Liver (tissue), 9 donors: Measurements from ENCODE around the gene RND3. TPM values are rescaled to one million over a fixed set of nuclear protein-coding genes. Genes with fewer than 3 reads are reported as not detected.

Experiments used
- DNase-seq: peaks from one replicate; pipeline ENCODE4 v3.0.0-alpha.2; 2017; ENCODE audit warnings: low spot score
- H3K27ac ChIP-seq, 2 donors: one replicate each; pipeline ENCODE4 v1.7.0; 2013; ENCODE audit warnings: inconsistent platforms in 2 of 2, low read length in 2 of 2, control low read depth in 1 of 2, low read depth in 1 of 2, mild to moderate bottlenecking in 1 of 2
- H3K27me3 ChIP-seq, 4 donors: one replicate each; pipeline versions ENCODE4 v1.6.1 to v1.7.0; 2013; ENCODE audit warnings: low read length in 3 of 4, inconsistent platforms in 1 of 4, mild to moderate bottlenecking in 1 of 4, moderate library complexity in 1 of 4; ENCODE audit not compliant: control insufficient read depth in 4 of 4, insufficient read depth in 4 of 4
- H3K36me3 ChIP-seq, 4 donors: one replicate each; pipeline versions ENCODE4 v1.6.1 to v1.7.0; 2013; ENCODE audit warnings: low read length in 3 of 4, mild to moderate bottlenecking in 3 of 4, low read depth in 1 of 4, moderate library complexity in 1 of 4; ENCODE audit not compliant: control insufficient read depth in 4 of 4, insufficient read depth in 3 of 4
- H3K4me1 ChIP-seq, 4 donors: one replicate each; pipeline versions ENCODE4 v1.6.1 to v1.7.0; 2013; ENCODE audit warnings: low read length in 3 of 4, mild to moderate bottlenecking in 3 of 4, moderate library complexity in 1 of 4; ENCODE audit not compliant: control insufficient read depth in 4 of 4, insufficient read depth in 4 of 4
- H3K4me3 ChIP-seq, 3 donors: one replicate each; pipeline versions ENCODE4 v1.6.1 to v1.7.0; 2013; ENCODE audit warnings: low read length in 3 of 3, control low read depth in 1 of 3, low read depth in 1 of 3, mild to moderate bottlenecking in 1 of 3
- H3K9ac ChIP-seq, 2 donors: one replicate each; pipeline ENCODE4 v1.7.0; 2013; ENCODE audit warnings: low read length in 2 of 2, mild to moderate bottlenecking in 2 of 2, moderate library complexity in 2 of 2, control low read depth in 1 of 2, low read depth in 1 of 2
- H3K9me3 ChIP-seq, 4 donors: one replicate each; pipeline versions ENCODE4 v1.6.1 to v1.7.0; 2013; ENCODE audit warnings: low read length in 3 of 4; ENCODE audit not compliant: control insufficient read depth in 4 of 4
- EGR1 ChIP-seq, 2 donors: IDR thresholded peaks; 2 replicates each; pipeline ENCODE4 v1.6.1; 2016 to 2018; ENCODE audit warnings: antibody characterized with exemption in 2 of 2, low read depth in 2 of 2
- FOXA1 ChIP-seq: IDR thresholded peaks from 2 replicates; pipeline ENCODE4 v1.6.1; 2016; ENCODE audit warnings: antibody characterized with exemption
- FOXA2 ChIP-seq: IDR thresholded peaks from 2 replicates; pipeline ENCODE4 v1.6.1; 2016; ENCODE audit warnings: antibody characterized with exemption
- GABPA ChIP-seq, 2 donors: IDR thresholded peaks in 1 of 2; conservative IDR thresholded peaks in 1 of 2; 2 replicates each; pipeline ENCODE4 v1.6.1; 2016; ENCODE audit warnings: antibody characterized with exemption in 2 of 2, mild to moderate bottlenecking in 1 of 2, moderate library complexity in 1 of 2
- HNF4A ChIP-seq, 2 donors: conservative IDR thresholded peaks; 2 replicates each; pipeline ENCODE4 v1.6.1; 2016; ENCODE audit warnings: antibody characterized with exemption in 2 of 2, mild to moderate bottlenecking in 2 of 2
- HNF4G ChIP-seq: IDR thresholded peaks from 2 replicates; pipeline ENCODE4 v1.6.1; 2016; ENCODE audit warnings: antibody characterized with exemption
- JUND ChIP-seq, 2 donors: IDR thresholded peaks; 2 replicates each; pipeline ENCODE4 v1.6.1; 2016; ENCODE audit warnings: antibody characterized with exemption in 2 of 2
- NR2F2 ChIP-seq: IDR thresholded peaks from 2 replicates; pipeline ENCODE4 v1.6.1; 2016; ENCODE audit warnings: antibody characterized with exemption
- RAD21 ChIP-seq, 2 donors: IDR thresholded peaks; 2 replicates each; pipeline ENCODE4 v1.6.1; 2016; ENCODE audit warnings: antibody characterized with exemption in 2 of 2, mild to moderate bottlenecking in 2 of 2
- RXRA ChIP-seq, 2 donors: IDR thresholded peaks; 2 replicates each; pipeline ENCODE4 v1.6.1; 2017 to 2018; ENCODE audit warnings: antibody characterized with exemption in 2 of 2, mild to moderate bottlenecking in 1 of 2
- SP1 ChIP-seq: IDR thresholded peaks from 2 replicates; pipeline ENCODE4 v1.6.1; 2018; ENCODE audit warnings: antibody characterized with exemption, mild to moderate bottlenecking
- TAF1 ChIP-seq: conservative IDR thresholded peaks from 2 replicates; pipeline ENCODE4 v1.6.1; 2016; ENCODE audit warnings: antibody characterized with exemption, mild to moderate bottlenecking
- YY1 ChIP-seq: IDR thresholded peaks from 2 replicates; pipeline ENCODE4 v1.6.1; 2016; ENCODE audit warnings: antibody characterized with exemption, mild to moderate bottlenecking
- WGBS: extraction: QIAGEN DNeasy Blood & Tissue Kit; methylation state at CpG from one replicate; pipeline ENCODE4 v1.1.7; 2013; 5-methylcytosine and 5-hydroxymethylcytosine counted together
- polyA plus RNA-seq, 2 donors: library from polyadenylated mRNA; stranded (reverse) in 1 of 2; unstranded in 1 of 2; fragments of 200-250 nt in 1 of 2; fragments of >200 nt in 1 of 2; fragmentation: Nextera tagmentation in 1 of 2; extraction: Ambion mirVana in 1 of 2; gene quantifications; one replicate each; pipeline versions ENCODE4 v1.2.1 to v1.2.3, GENCODE V29; 2013 to 2015
- total RNA-seq, 2 donors: library from RNA; depleted of rRNA; stranded (reverse); fragments of >200 nt; gene quantifications; one replicate each; pipeline ENCODE4 v1.2.3, GENCODE V29; 2014
- TF ChIP-seq, protein P1 (sequence below): IDR thresholded peaks from 2 replicates; pipeline ENCODE4 v1.6.1; 2016; ENCODE audit warnings: antibody characterized with exemption, mild to moderate bottlenecking
- TF ChIP-seq, protein P2 (sequence below): IDR thresholded peaks from 2 replicates; pipeline ENCODE4 v1.6.1; 2016; ENCODE audit warnings: antibody characterized with exemption
- TF ChIP-seq, protein P3 (sequence below): IDR thresholded peaks from 2 replicates; pipeline ENCODE4 v1.6.1; 2016; ENCODE audit warnings: antibody characterized with exemption
- TF ChIP-seq, protein P4 (sequence below): IDR thresholded peaks from 2 replicates; pipeline ENCODE4 v1.6.1; 2016; ENCODE audit warnings: antibody characterized with exemption
- TF ChIP-seq, protein P5 (sequence below): fragments of 150-350 bp; IDR thresholded peaks from 2 replicates; pipeline ENCODE4 v1.5.1; 2017; ENCODE audit warnings: improper control_type of control experiment, low read depth, low read length; ENCODE audit not compliant: missing input control
- donor health status: healthy.
- donor health status: healthy.
- donor health status: healthy.
- donor health status: healthy.
- donor health status: healthy.

RND3 gene
- total and polyA plus RNA-seq, 4 donors = 14.8 to 30.0 (median 21.6) TPM

DNA sequence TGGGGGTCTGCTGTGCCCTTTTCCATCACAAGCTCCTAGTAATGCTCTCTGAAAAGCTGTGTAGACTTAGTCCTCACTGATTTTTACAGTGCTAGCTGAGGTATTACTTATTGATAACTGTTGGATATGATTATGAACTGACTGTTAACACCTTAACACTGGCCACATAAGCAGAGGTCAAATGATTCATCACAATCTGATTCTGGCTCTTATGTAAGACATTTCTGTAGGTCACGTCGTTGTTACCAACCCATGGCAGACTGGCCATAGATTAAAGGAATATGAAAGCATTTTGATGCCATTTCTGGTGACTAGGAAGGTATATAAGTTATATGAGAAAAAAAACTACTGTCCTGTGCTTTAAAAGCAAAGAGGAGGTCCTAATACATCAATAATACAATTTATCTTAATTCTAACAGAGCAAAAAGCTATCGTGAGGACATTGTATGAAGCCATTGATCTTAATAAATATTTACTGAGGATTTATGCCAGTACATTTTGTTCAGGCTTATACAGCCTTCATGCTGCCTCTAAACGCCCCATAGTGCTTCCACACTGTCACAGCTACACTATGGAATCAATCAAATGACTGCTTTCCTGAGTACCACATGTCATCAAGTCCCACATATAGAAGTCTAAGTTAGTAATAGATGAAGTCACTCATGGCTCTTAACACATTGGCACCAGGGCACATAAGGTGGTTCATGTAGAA lies 6.9 kb upstream of the RND3 start (continued):
- TF ChIP-seq, protein P1, sequence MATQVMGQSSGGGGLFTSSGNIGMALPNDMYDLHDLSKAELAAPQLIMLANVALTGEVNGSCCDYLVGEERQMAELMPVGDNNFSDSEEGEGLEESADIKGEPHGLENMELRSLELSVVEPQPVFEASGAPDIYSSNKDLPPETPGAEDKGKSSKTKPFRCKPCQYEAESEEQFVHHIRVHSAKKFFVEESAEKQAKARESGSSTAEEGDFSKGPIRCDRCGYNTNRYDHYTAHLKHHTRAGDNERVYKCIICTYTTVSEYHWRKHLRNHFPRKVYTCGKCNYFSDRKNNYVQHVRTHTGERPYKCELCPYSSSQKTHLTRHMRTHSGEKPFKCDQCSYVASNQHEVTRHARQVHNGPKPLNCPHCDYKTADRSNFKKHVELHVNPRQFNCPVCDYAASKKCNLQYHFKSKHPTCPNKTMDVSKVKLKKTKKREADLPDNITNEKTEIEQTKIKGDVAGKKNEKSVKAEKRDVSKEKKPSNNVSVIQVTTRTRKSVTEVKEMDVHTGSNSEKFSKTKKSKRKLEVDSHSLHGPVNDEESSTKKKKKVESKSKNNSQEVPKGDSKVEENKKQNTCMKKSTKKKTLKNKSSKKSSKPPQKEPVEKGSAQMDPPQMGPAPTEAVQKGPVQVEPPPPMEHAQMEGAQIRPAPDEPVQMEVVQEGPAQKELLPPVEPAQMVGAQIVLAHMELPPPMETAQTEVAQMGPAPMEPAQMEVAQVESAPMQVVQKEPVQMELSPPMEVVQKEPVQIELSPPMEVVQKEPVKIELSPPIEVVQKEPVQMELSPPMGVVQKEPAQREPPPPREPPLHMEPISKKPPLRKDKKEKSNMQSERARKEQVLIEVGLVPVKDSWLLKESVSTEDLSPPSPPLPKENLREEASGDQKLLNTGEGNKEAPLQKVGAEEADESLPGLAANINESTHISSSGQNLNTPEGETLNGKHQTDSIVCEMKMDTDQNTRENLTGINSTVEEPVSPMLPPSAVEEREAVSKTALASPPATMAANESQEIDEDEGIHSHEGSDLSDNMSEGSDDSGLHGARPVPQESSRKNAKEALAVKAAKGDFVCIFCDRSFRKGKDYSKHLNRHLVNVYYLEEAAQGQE = no peak
- no peak for TF ChIP-seq EGR1 (IDR thresholded peaks at IDR 0.05; ENCODE audit: low read depth in 2 of 2)
- peak; percentile 31 to 54 for TF ChIP-seq HNF4A (conservative IDR thresholded peaks at IDR 0.05)
- no peak for TF ChIP-seq NR2F2
- TF ChIP-seq, protein P2, sequence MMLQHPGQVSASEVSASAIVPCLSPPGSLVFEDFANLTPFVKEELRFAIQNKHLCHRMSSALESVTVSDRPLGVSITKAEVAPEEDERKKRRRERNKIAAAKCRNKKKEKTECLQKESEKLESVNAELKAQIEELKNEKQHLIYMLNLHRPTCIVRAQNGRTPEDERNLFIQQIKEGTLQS = no peak
- TF ChIP-seq YY1 = peak; percentile 65
- TF ChIP-seq SP1 = peak; percentile 85
- TF ChIP-seq GABPA (IDR thresholded peaks at IDR 0.05 in 1 of 2, conservative IDR thresholded peaks at IDR 0.05 in 1 of 2) = no peak
- TF ChIP-seq FOXA1 = no peak

DNA sequence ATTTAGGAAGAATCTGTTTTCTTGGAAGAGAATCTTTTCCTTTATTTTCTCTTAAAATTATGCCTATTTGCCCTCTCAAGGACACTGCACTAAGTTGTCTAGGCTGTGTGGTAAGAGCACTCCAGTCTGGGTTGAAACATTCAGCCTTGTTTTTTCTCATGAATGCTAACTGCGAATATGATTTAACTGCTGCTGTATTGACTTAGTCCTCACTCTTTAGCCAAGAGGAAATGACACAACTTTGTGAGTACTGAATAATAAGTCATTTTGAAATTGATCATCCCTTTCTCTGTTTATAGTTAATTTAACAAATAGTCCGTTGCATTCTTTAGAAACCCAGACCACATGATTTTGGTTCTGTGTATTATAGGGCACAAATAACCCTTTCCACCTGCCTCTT lies 4.5 kb upstream of the RND3 start:
- Histone ChIP-seq H3K9ac (no peak overlapping the region), H3K27me3 (no peaks in the 10 kb centered on the region), H3K27ac (peak overlapping the region in 1 of 2 donors; percentile 43), H3K4me3 (no peak overlapping the region), H3K4me1 (peaks cover 0 to 12% (median 7%) of the 10 kb centered on the region in 4 donors), H3K9me3 (no peaks in the 10 kb centered on the region), H3K36me3 (no peaks in the 10 kb centered on the region)
- no peak for DNase-seq
- TF ChIP-seq JUND (IDR thresholded peaks at IDR 0.05) (peak in 1 of 2 donors; percentile 12), SP1 (peak; percentile 48), TAF1 (no peak), GABPA (IDR thresholded peaks at IDR 0.05 in 1 of 2, conservative IDR thresholded peaks at IDR 0.05 in 1 of 2) (no peak), HNF4G (no peak), YY1 (no peak), NR2F2 (no peak), HNF4A (conservative IDR thresholded peaks at IDR 0.05) (peak; percentile 14 to 38), FOXA1 (peak; percentile 59), EGR1 (IDR thresholded peaks at IDR 0.05; ENCODE audit: low read depth in 2 of 2) (no peak), RAD21 (IDR thresholded peaks at IDR 0.05) (peak in 1 of 2 donors; percentile 55), FOXA2 (peak; percentile 76), RXRA (IDR thresholded peaks at IDR 0.05) (peak; percentile 21 to 31)
- TF ChIP-seq, protein P2 = no peak
- TF ChIP-seq, protein P3, sequence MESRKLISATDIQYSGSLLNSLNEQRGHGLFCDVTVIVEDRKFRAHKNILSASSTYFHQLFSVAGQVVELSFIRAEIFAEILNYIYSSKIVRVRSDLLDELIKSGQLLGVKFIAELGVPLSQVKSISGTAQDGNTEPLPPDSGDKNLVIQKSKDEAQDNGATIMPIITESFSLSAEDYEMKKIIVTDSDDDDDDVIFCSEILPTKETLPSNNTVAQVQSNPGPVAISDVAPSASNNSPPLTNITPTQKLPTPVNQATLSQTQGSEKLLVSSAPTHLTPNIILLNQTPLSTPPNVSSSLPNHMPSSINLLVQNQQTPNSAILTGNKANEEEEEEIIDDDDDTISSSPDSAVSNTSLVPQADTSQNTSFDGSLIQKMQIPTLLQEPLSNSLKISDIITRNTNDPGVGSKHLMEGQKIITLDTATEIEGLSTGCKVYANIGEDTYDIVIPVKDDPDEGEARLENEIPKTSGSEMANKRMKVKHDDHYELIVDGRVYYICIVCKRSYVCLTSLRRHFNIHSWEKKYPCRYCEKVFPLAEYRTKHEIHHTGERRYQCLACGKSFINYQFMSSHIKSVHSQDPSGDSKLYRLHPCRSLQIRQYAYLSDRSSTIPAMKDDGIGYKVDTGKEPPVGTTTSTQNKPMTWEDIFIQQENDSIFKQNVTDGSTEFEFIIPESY = no peak
- TF ChIP-seq, protein P1 = no peak
- TF ChIP-seq, protein P4, sequence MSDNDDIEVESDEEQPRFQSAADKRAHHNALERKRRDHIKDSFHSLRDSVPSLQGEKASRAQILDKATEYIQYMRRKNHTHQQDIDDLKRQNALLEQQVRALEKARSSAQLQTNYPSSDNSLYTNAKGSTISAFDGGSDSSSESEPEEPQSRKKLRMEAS = no peak
- TF ChIP-seq, protein P5, sequence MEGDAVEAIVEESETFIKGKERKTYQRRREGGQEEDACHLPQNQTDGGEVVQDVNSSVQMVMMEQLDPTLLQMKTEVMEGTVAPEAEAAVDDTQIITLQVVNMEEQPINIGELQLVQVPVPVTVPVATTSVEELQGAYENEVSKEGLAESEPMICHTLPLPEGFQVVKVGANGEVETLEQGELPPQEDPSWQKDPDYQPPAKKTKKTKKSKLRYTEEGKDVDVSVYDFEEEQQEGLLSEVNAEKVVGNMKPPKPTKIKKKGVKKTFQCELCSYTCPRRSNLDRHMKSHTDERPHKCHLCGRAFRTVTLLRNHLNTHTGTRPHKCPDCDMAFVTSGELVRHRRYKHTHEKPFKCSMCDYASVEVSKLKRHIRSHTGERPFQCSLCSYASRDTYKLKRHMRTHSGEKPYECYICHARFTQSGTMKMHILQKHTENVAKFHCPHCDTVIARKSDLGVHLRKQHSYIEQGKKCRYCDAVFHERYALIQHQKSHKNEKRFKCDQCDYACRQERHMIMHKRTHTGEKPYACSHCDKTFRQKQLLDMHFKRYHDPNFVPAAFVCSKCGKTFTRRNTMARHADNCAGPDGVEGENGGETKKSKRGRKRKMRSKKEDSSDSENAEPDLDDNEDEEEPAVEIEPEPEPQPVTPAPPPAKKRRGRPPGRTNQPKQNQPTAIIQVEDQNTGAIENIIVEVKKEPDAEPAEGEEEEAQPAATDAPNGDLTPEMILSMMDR = no peak
- WGBS = 15% methylated on average over 2 of the region's 2 CpGs
